K562 (cell line): ENCODE results near the gene CMBL. TPM values are rescaled to one million over a fixed set of nuclear protein-coding genes. Genes with fewer than 3 reads are reported as not detected.

Experiments used
- ARNT ChIP-seq, 2 experiments: fragments of 450-650 bp; IDR thresholded peaks; 2 replicates each; pipeline ENCODE4 v1.6.1; 2016; ENCODE audit warnings: mild to moderate bottlenecking in 1 of 2
- CBX2 ChIP-seq: fragments of 200-600 bp; sonication (generic); IDR thresholded peaks from one replicate; pipeline ENCODE4 v1.6.1; 2012; ENCODE audit warnings: mild to moderate bottlenecking, low read length, inconsistent platforms; ENCODE audit not compliant: insufficient read depth, poor library complexity, severe bottlenecking
- E2F6 ChIP-seq, 2 experiments: IDR thresholded peaks; 2 replicates each; pipeline ENCODE4 v1.6.1; 2011; ENCODE audit warnings: borderline replicate concordance in 1 of 2, control low read depth in 1 of 2, low read depth in 1 of 2, low read length in 1 of 2, mild to moderate bottlenecking in 1 of 2, mixed read lengths in 1 of 2, moderate library complexity in 1 of 2; ENCODE audit not compliant: insufficient read depth in 1 of 2, insufficient read length in 1 of 2, poor library complexity in 1 of 2, severe bottlenecking in 1 of 2; ENCODE audit errors: extremely low read depth in 1 of 2
- FOXA3 ChIP-seq, 2 experiments: fragments of 450-650 bp in 1 of 2; sonication (generic) in 1 of 2; formaldehyde crosslinking; IDR thresholded peaks in 1 of 2; conservative IDR thresholded peaks in 1 of 2; 2 replicates each; pipeline versions ENCODE4 v1.4.0 to v1.8.0; 2020 to 2022; ENCODE audit warnings: mild to moderate bottlenecking in 2 of 2, missing genetic modification reagents in 1 of 2
- HLTF ChIP-seq: fragments of 450-650 bp; IDR thresholded peaks from 2 replicates; pipeline ENCODE4 v1.6.1; 2016
- IRF2 ChIP-seq: sonication (generic); formaldehyde crosslinking; IDR thresholded peaks from 2 replicates; pipeline ENCODE4 v1.8.1; 2022; ENCODE audit warnings: mild to moderate bottlenecking, missing genetic modification reagents
- KAT8 ChIP-seq: fragments of 450-650 bp; IDR thresholded peaks from 2 replicates; pipeline ENCODE4 v1.6.1; 2016; ENCODE audit warnings: low read depth, mild to moderate bottlenecking
- LEF1 ChIP-seq: fragments of 450-650 bp; IDR thresholded peaks from 2 replicates; pipeline ENCODE4 v1.6.1; 2016; ENCODE audit warnings: mild to moderate bottlenecking
- MAFK ChIP-seq: IDR thresholded peaks from 2 replicates; pipeline ENCODE4 v1.6.1; 2011; ENCODE audit warnings: low read length, improper control_type of control experiment
- MBD2 ChIP-seq: sonication (generic); IDR thresholded peaks from 2 replicates; pipeline ENCODE4 v1.6.1; 2016; ENCODE audit warnings: low read depth, borderline replicate concordance
- MTA1 ChIP-seq: fragments of 450-650 bp; IDR thresholded peaks from 2 replicates; pipeline ENCODE4 v1.6.1; 2017; ENCODE audit warnings: borderline replicate concordance
- NBN ChIP-seq: fragments of 450-650 bp; IDR thresholded peaks from 2 replicates; pipeline ENCODE4 v1.6.1; 2016; ENCODE audit warnings: low read depth, mild to moderate bottlenecking
- NFE2 ChIP-seq: IDR thresholded peaks from 2 replicates; pipeline ENCODE4 v1.6.1; 2014; ENCODE audit warnings: antibody characterized with exemption, low read depth
- NR1H2 ChIP-seq: sonication (generic); formaldehyde crosslinking; IDR thresholded peaks from 2 replicates; pipeline ENCODE4 v1.4.0; 2020; ENCODE audit warnings: mild to moderate bottlenecking, missing genetic modification reagents
- PYGO2 ChIP-seq: fragments of 450-650 bp; IDR thresholded peaks from 2 replicates; pipeline ENCODE4 v1.6.1; 2016; ENCODE audit warnings: mild to moderate bottlenecking, missing genetic modification characterization, moderate library complexity, missing compliant biosample characterization
- RBM22 ChIP-seq: fragments of 200-400 bp; formaldehyde crosslinking; IDR thresholded peaks from 2 replicates; pipeline ENCODE4 v1.6.1; 2018; ENCODE audit warnings: low read length, low read depth; ENCODE audit not compliant: poor library complexity, severe bottlenecking
- TEAD1 ChIP-seq, 2 experiments: fragments of 450-650 bp in 1 of 2; sonication (generic) in 1 of 2; formaldehyde crosslinking; IDR thresholded peaks; 2 replicates each; pipeline versions ENCODE4 v1.4.0 to v1.8.0; 2020 to 2022; ENCODE audit warnings: mild to moderate bottlenecking in 2 of 2, missing genetic modification reagents in 1 of 2
- ZNF586 ChIP-seq: fragments of 450-650 bp; formaldehyde crosslinking; conservative IDR thresholded peaks from 2 replicates; pipeline ENCODE4 v1.4.0; 2020; ENCODE audit warnings: mild to moderate bottlenecking, moderate library complexity
- polyA plus RNA-seq, 8 experiments: library from polyadenylated mRNA; depleted of rRNA in 4 of 8; stranded (reverse) in 5 of 8; unstranded in 3 of 8; fragments of >200 nt; fragmentation: Nextera tagmentation in 2 of 8; fragmentation: Illumina TruSeq in 1 of 8; extraction: Ambion mirVana in 2 of 8; extraction: Trizol in 1 of 8; gene quantifications; 2 replicates each; pipeline versions ENCODE4 v1.2.1 to v1.2.3, GENCODE V29; 2011 to 2014; ENCODE audit warnings: inconsistent platforms in 1 of 8, missing spikeins in 1 of 8
- total RNA-seq, 7 experiments: library from RNA; depleted of rRNA in 6 of 7; stranded (reverse); fragments of >200 nt in 6 of 7; fragmentation: Illumina TruSeq in 2 of 7; extraction: Trizol in 2 of 7; gene quantifications; 2 replicates each; pipeline versions ENCODE4 v1.2.1 to v1.2.3, GENCODE V29; 2011 to 2021; ENCODE audit warnings: low replicate concordance in 1 of 7
- TF ChIP-seq, protein P1 (sequence below): fragments of 250-450 bp; sonication (Bioruptor Pico); IDR thresholded peaks from 2 replicates; pipeline ENCODE4 v1.5.0; 2022; ENCODE audit warnings: mild to moderate bottlenecking

Gene CMBL
- total and polyA plus RNA-seq, 9 of the 15 experiments (the other 6 are each of a cell fraction or from before 2014, with no cell fraction given) = 22.6 to 192 (median 71.1) TPM

- TF ChIP-seq, protein P1, sequence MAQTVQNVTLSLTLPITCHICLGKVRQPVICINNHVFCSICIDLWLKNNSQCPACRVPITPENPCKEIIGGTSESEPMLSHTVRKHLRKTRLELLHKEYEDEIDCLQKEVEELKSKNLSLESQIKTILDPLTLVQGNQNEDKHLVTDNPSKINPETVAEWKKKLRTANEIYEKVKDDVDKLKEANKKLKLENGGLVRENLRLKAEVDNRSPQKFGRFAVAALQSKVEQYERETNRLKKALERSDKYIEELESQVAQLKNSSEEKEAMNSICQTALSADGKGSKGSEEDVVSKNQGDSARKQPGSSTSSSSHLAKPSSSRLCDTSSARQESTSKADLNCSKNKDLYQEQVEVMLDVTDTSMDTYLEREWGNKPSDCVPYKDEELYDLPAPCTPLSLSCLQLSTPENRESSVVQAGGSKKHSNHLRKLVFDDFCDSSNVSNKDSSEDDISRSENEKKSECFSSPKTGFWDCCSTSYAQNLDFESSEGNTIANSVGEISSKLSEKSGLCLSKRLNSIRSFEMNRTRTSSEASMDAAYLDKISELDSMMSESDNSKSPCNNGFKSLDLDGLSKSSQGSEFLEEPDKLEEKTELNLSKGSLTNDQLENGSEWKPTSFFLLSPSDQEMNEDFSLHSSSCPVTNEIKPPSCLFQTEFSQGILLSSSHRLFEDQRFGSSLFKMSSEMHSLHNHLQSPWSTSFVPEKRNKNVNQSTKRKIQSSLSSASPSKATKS (CRISPR knock-in tag) = no peak
- TF ChIP-seq TEAD1 (CRISPR knock-in tag; IDR thresholded peaks at IDR 0.05) = no peak
- TF ChIP-seq NBN = no peak
- peak; percentile 97 for TF ChIP-seq MAFK
- TF ChIP-seq NFE2 = peak; percentile 81
- TF ChIP-seq CBX2 = no peak
- TF ChIP-seq PYGO2 (tag) = no peak
- TF ChIP-seq ZNF586 (CRISPR knock-in tag) = no peak
- no peak for TF ChIP-seq IRF2 (CRISPR knock-in tag)
- 0 out of 4 replicates have a peak, but pooled peaks of 1 of the 2 experiments have one; percentile 20 for TF ChIP-seq ARNT (IDR thresholded peaks at IDR 0.05)
- TF ChIP-seq MTA1 = no peak
- TF ChIP-seq MBD2 = no peak
- TF ChIP-seq NR1H2 = no peak
- TF ChIP-seq KAT8 = no peak
- no peak for TF ChIP-seq HLTF
- no peak for TF ChIP-seq FOXA3 (CRISPR knock-in tag; conservative IDR thresholded peaks at IDR 0.05 in 1 of 2, IDR thresholded peaks at IDR 0.05 in 1 of 2)
- TF ChIP-seq RBM22 = no peak
- TF ChIP-seq LEF1 = no peak
- TF ChIP-seq E2F6 (IDR thresholded peaks at IDR 0.05; ENCODE audit: borderline replicate concordance in 1 of 2, extremely low read depth in 1 of 2, insufficient read depth in 1 of 2, insufficient read length in 1 of 2, low read depth in 1 of 2, low read length in 1 of 2, poor library complexity in 1 of 2, severe bottlenecking in 1 of 2) = no peak
Measured at GRCh38 chr5:10310066-10310779, 2.5 kb upstream of the CMBL start (continued).
